GM18951 (cell line): Measurements from ENCODE around the gene HBM.
"Not testable (repeated sequence)": the region's sequence is repeated elsewhere in the genome, so short reads cannot be mapped to it uniquely, and the experiment has no call there.

Source experiments
- POLR2A ChIP-seq: IDR thresholded peaks from 4 replicates; pipeline ENCODE4 v1.6.1; 2011; ENCODE audit warnings: mild to moderate bottlenecking; ENCODE audit not compliant: insufficient read length, insufficient read depth; ENCODE audit errors: extremely low read depth
- in situ Hi-C: fragments of 300-500 bp; cut with MboI; formaldehyde crosslinking; loops from one replicate; pipeline ENCODE4 v1.12.0; 2022; ENCODE audit warnings: low sequenced_read_pairs, mixed read lengths, inconsistent platforms; ENCODE audit not compliant: unreplicated experiment

HBM gene

DNA sequence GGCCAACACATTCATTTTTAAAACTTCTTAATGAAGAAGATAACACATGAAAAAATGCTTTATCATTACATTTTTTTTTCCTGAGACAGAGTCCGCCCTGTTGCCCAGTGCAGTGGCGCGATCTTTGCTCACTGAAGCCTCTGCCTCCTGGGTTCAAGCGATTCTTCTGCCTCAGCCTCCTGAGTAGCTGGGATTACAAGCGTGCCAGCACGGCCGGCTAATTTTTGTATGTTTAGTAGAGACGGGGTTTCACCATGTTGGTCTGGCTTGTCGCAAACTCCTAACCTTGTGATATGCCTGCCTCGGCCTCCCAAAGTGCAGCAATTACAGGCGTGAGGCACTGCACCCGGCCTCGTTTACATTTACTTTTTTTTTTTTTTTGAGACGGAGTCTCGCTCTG lies 27.7 kb downstream of the HBM start:
- in situ Hi-C loops = no loop called here

DNA sequence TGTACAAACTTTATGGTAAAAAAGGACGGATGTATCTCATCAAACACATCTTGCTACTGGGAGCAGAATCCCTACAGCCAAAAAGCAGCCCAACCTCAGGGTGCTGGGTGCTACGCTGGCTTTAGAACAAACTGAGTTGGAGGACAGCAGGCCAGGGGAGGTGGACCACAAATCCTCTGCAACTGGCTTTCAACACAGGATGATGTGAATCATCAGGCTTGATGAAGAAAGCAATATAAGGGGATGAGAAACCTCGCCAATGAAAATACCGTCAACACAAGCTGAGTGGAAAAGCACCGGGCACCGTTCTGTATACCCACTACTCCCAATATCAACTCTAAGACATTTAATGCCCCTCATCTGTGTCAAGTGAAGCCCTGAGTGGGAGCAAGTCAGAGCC lies 28.7 kb downstream of the HBM start:
- no peak for TF ChIP-seq POLR2A
- in situ Hi-C loops = no loop called here

More for the DNA sequence above, 27.7 kb downstream of the HBM start:
- TF ChIP-seq POLR2A = no peak

DNA sequence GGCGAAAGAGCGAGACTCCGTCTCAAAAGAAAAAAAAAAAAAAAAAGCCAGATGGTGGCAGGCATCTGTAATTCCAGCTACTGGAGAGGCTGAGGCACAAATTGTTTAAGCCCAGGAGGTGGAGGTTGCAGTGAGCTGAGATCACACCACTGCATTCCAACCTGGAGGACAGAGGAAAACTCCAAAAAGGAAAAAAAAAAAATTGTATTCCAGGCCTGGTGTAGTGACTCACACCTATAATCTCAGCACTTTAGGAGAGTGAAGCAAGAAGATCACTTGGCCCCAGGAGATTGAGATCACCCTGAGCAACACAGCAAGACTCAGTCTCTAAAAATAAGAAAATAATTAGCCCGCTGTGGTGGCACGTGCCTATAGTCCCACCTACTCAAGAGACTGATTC lies 34.6 kb downstream of the HBM start:
- TF ChIP-seq POLR2A = no peak
- in situ Hi-C loops = no loop called here

DNA sequence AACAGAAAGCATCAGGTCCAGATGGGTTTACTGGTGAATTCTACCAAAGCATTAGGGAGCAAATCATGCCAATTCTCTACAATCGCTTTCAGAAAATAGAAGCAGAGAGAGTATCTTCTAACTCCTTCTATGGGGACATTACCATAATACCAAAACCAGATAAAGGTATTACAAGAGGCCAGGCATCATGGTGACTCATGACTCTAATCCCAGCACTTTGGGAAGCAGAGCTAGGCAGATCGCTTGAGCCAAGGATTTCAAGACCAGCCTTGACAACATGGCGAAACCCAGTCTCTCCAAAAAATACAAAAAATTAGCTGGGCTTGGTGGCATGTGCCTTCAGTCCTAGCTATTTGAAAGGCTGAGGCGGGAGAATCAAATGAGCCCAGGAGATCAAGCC lies 37.5 kb downstream of the HBM start:
- in situ Hi-C loops = no loop called here
- TF ChIP-seq POLR2A = no peak

DNA sequence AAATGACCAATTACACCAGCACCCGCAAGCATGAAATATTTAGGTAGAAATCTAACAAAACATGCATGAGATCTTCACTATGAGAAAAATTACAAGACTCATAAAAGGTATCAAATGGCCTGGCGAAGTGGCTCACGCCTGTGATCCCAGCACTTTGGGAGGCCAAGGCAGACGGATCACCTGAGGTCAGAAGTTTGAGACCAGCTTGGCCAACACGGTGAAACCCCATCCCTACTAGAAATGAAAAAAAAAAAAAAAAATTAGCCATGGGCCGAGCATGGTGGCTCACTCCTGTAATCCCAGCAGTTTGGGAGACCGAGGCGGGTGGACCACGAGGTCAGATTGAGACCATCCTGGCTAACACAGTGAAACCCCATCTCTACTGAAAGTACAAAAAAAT lies 38.3 kb downstream of the HBM start:
- in situ Hi-C loops = not testable (repeated sequence)

DNA sequence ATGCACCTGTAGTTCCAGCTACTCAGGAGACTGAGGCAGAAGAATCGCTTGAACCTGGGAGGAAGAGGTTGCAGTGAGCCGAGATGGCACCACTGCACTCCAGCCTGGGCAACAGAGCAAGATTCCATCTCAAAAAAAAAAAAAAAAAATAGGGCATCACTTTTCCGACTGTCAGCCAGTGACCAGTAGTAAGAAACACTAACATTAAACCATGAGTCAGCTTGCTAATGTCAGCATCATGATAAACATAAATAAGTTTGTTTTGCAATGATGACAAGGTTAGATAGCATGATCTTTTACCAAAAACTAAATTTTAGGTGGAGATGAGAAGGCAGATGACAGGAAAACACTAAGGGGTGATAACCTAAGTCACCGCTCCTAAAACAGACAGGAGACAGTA lies 43.6 kb downstream of the HBM start:
- in situ Hi-C loops = not testable (repeated sequence)

DNA sequence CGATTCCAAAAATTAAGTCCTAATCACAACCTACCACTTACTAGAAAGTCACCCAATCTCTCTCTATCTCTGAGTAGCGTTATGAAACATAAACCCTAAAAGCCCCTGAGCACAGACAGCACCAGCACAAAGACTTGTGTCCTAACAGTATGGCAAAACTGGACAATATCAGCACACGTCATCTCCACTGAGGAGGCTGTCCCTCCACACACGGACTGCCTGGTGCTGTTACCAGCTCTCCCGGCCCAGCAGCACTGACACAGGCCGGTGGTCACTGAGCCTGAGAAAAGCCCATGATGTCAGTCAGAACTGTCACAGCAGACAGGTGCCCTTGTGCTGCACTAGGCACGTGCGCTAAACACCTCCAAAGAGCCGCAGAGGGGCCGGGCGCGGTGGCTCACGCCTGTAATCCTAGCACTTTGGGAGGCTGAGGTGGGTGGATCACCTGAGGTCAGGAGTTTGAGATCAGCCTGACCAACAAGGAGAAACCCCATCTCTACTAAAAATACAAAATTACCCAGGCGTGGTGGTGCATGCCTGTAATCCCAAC lies 45.9 kb downstream of the HBM start:
- in situ Hi-C loops = not testable (repeated sequence)

DNA sequence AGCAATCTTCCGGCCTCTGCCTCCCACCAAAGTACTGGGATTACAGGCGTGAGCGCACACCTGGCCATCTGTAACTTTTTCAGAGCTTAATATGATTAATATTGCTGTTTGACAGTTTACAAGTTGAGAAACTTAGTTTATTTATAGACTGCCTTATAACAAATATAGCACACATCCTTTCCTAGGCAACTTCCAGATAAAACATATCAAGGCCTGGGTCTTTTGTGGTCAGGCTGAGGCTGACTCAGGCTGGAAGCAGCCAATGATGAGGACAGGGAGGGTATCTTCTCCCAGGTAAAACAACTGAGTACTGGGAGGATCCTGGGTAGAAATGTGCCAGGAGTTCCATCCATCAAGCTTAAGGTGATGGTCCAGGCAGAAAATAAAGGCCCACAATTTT lies 47.2 kb downstream of the HBM start:
- no peak for TF ChIP-seq POLR2A
- in situ Hi-C loops = no loop called here
